Stimulated activated CD4-positive, alpha-beta T cell treated with anti-CD3 and anti-CD28 coated beads, Interleukin-15, amount 100 ng/mL, for 24 hours (primary cell): ENCODE results near the gene PAPSS2.
"Not testable (repeated sequence)": the region's sequence is repeated elsewhere in the genome, so short reads cannot be mapped to it uniquely, and the experiment has no call there.

Source experiments
- DNase-seq: peaks from one replicate; pipeline ENCODE4 v3.0.0-alpha.2; 2020

The PAPSS2 gene

DNA sequence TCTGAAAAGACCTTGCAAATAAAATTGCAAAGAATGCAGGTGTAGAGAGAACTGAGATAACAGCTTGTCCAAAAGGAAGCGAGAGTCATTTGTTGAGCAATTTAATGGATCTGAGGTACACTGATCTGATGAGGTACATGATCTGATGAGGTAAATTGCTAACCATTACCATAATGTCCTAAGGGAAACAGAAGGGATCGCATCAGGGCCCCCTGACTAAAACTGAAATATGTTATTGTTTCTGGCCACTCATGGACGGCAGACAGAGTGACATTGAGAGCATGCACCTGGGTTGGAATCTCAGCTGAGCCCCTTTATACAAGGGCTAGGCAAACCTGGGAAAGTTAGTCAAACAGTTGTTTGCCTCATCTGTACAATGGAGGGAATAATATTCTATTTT lies 15.8 kb upstream of the PAPSS2 start:
- no peak for DNase-seq

- DNase-seq: not testable (repeated sequence)
These were observed 15.2 kb upstream of the PAPSS2 start for GRCh38 chr10:87644500-87644899.

DNA sequence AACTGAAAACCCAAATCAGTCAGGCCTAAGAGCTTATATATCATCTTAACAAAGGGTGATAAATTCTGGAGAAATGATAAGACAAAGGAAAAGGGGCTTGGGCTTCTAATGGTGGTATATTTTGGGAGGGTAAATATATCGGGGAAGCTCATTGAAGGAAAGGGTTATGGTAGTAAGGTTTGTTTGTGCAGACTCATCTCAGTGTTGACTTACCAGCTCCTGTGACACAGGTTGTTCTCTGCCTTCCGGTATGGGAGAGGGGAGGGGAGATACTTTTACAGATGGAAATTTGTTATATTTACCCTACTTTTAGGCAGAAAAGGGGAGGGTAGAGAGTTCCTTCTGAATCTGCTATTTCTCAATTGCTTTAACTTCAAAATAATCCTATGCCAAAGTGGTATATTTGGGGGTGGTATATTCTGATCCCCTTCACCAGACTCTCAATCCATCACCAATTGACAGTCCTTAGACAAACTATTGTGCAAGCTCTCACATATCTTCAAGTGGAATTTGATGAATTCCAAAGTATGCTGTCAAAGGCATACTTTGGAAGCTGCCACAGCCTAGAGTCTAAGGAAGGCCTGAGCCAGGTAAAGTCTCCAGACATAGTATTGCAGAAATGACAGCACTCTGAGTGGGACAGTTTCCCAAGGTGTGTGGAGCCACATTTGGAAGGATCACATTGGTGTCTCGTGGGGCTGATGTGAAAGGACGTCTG lies 13.3 kb upstream of the PAPSS2 start:
- DNase-seq: no peak

- DNase-seq: no peak
These were observed 12.7 kb upstream of the PAPSS2 start for GRCh38 chr10:87646935-87647334.

DNA sequence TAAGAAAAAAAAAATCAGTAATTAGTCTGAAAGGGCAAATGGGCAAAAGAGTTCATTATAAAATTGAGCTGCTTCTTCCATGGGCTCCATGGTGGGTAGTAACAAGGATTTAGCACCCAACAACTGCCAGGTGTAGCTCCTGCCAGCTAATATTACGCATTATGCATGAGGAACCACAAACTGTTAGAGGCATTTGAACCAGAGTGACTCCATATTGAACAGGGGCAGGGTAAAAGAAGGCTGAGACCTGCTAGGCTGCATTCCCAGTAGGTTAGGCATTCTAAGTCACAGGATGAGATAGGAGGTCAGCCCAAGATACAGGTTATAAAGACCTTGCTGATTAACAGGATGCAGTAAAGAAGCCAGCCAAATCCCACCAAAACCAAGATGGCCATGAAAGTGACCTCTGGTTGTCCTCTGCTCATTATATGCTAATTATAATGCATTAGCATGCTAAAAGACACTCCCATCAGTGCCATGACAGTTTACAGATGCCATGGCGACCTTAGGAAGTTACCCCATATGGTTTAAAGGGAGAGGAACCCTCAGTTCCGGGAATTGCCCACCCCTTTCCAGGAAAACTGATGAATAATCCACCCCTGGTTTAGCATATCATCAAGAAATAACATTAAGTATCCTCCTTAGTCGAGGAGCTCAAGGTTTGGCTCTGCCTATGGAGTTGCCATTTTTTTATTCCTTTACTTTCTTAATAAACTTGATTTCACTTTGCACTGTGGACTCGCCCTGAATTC lies 8.7 kb upstream of the PAPSS2 start:
- DNase-seq: no peak

DNA sequence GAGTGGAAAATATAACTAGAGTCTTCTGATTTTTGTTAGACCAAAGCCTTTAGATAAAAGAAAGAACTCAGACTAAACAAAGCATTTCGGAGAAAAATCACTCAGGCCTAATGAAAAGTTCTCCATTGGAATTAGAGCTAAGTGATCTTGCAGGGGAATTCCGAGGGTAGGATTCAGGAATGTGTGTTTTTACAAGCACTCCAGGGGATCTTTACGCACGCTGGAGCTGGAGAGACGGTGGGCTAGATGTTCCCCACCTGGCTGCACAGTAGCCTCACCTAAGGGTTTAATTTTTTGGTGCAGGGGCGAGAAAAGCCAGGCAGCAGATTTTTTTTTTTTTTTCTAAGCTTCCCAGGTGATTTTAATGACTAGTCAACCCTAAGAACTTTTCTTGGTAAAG lies 7.9 kb upstream of the PAPSS2 start:
- DNase-seq: no peak

- no peak for DNase-seq
These were observed 7.4 kb upstream of the PAPSS2 start for GRCh38 chr10:87652261-87652660.

- no peak for DNase-seq
These were observed 5.5 kb upstream of the PAPSS2 start for GRCh38 chr10:87654212-87654611.

DNA sequence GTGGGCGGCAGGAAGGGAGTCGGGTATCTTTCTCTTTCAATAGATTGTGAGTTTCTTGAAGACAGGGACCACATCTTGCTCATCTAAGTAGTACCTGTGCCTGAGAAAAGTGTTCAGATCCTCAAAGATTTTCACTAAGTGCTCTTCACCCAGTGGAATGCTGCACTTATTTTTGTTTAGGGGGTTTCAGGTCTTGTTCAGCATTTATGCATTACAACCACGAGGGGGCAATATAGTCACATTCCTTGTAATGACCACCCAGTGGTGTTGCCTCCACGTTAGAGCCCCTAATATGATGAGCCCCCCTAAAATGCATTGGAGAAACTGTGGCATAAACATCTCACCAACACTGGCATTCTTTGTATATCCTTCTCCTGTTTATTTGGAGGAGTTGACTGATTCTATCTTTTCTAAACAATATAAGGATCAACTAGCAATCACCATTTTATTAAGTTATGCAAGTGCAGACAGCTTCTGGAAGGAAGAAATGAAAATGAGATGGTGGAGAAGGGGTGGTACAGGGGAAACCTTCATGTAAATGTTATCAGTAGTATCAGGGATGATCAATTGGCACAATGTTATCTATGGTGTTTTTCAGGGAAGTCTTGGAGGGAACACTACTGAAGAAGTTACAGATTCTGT lies 3.1 kb upstream of the PAPSS2 start:
- no peak for DNase-seq

DNA sequence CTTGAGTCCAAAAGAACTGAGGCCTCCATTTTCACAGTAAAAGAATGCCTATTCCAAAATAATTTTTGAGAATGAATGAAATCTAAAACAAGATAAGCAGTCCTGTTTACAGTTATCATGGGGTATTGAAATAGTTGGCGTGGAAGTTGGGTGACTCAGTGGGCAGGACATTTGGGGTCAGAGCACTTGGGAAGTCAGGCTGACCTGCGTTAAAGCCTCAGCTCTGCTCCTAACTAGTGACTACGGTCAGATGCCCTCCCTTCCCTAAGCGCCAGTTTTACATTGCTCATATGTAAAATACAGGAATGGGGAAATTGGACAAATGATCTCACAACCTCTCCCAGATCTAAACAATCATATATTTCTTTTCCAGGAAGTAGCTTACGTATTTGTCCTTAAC lies 2.3 kb upstream of the PAPSS2 start:
- DNase-seq: no peak

DNA sequence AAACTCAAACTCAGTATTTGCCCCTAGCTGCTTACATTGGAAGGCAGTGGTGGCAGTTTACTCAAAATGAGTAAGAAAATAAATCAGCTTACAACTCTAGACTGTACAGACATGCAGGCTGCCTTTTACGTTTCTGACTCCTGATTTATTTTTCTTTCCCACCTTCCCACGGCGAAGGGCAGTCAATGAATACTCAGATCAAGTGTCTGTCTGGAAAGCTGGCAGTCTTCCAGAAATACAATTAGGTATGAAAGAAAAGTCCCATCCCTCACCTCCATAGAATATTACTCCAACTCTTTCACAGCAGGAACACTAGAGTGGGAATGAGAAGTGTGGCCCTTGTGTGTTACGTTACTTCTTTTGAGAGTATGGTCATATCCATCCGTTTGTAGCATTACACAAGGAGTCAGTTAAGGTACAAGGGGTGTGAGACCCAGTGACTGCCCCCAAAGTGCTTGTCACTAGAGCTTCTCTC lies 1.3 kb upstream of the PAPSS2 start:
- no peak for DNase-seq

DNA sequence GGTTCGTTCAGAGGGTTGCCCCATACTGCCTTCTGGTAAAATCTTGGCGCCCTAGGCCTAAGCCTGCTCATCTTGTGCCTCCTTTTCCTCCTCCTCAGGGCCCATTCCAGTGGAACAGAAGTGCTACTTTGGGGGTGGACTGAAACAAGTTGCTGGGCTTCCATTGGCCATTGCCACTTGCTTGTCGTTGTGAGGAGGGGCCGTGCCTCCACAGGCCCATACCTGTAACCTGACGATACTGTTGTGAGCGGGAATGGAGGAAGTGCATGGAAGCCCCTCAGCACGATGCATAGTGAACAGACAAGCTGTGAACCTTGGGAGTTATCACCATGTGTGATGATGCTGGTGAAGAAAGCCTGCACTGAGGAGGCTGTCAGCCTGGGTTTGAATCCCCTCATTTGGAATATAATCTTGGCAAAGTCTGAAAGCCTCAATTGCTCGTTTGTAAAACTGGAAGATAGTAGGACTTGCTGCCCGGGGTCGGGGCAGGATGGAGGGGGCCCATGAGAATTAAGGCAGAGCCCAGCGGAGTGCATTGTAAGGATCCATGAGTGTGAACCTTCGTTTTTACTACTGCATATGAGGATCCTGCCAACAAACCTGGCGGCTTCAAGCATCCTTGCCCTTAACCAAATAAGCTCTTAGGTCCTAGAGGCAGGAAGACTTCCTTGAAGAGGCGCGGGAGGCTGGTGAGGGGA lies 671 bp upstream of the PAPSS2 start:
- DNase-seq: no peak

- no peak for DNase-seq
These were observed 931 bp downstream of the PAPSS2 start for GRCh38 chr10:87660484-87661133.

DNA sequence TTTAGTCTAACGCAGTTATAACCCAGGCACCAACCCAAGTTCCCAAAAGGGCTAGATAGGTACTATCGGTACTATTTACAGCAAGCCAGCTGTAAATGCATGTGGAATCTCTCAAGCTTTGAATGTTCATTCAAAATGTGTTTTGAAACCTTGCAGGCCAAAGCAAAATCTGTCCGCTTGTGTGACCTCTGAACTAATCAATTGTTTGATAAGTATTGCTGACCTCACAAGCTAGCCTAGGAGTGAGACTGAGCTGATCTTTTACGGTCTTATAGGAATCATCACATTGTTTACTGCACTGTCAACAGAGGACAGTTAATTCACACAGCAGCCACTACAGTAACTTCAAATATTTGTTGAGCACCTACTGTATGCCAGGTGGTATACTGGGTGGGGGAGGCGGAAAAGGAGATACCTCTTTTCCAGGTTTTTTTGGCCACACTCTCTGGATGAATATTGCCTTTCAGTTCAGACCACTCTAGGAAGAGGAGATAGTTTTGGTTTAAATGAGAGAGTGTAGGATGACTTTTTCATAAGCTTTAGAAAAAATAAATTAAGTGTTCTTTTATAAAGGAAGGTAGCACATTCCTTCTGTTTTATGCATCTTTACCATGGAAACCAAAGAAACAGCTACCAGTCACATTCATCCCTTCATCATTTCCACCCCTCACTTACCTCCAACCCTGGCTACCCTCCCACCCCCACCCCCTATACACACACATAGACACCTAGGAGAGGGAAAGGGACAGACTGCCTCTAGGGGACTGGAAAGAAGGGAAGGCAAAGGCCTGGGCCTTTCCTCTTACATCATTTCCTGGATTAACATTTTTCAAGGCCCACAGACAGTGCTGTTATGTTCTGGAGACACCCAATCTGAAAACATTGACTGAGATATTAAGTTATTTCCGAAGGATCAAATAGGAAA lies 2.4 kb downstream of the PAPSS2 start:
- DNase-seq: no peak

- DNase-seq: no peak
These were observed 4.6 kb downstream of the PAPSS2 start for GRCh38 chr10:87664276-87664701.

DNA sequence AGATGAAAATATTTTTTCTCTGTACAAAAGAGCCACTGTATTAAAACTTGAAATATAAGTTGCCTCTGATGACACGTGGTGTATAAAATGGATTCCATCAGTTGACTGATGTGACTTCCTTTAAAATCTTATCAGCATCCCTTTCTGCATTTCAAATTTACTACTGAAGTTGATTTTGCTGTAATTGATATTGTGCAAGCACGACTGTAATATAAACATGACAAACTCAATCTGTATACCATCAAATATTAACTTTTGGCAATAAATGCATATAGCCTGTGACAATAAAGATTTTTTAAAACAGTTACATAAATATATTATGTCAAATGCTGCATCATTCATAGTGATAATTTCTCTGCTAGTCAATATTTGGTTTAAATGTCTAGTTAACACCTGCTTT lies 7.8 kb downstream of the PAPSS2 start:
- DNase-seq: no peak

DNA sequence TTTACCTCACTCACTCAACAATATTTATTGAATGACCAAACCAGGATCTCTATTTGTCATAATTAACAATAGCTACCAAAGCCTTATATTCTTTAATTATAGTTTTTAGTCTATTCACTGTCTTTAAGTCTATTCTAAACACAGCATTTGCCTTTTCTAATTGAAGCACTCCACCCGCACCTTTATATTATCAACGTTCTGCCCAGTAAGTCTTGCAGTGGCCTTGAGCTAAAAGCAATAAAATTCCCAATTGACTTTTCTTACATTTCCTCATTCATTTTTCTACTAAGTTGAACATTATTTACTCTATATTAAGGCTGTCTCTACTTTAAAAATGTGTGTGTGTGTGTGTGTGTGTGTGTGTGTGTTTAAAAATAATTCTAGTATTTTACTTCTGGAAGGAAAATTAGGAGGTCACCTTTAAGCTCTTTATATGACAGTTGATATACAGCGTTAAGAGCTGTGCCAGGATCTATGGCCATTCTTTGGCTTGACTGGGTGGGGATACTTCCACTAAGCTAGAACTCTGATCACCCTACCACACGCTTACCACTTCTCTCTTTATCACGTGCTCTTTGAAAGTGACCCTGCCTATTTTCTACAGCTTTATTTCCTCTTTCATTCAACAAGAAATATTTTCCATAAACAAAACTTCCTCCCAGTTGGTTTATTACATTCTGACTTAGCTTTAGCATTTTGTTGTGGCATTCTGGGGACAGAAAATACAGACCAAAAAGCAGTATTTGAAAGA lies 8.8 kb downstream of the PAPSS2 start:
- DNase-seq: no peak

DNA sequence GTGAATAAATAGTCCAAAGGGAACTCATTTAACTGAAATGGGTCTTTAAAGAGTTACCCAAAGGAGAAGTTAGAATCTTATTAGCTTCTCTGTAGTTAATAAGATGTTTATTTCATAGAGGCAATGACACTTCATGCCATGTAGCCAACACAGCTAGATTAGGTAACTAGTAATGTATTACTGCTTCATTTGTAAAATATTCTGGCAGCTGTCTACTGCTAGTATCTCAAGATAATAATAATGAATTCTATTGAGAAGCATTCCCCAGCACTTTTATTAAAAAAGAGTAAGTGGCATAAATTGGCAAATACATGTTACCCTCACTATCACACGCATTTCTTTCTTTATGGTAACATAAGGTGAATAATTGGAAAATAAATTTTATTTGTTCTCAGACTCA lies 10.1 kb downstream of the PAPSS2 start:
- DNase-seq: no peak

GRCh38 chr10:87670586-87670985 lies 10.9 kb downstream of the PAPSS2 start:
- DNase-seq: no peak

DNA sequence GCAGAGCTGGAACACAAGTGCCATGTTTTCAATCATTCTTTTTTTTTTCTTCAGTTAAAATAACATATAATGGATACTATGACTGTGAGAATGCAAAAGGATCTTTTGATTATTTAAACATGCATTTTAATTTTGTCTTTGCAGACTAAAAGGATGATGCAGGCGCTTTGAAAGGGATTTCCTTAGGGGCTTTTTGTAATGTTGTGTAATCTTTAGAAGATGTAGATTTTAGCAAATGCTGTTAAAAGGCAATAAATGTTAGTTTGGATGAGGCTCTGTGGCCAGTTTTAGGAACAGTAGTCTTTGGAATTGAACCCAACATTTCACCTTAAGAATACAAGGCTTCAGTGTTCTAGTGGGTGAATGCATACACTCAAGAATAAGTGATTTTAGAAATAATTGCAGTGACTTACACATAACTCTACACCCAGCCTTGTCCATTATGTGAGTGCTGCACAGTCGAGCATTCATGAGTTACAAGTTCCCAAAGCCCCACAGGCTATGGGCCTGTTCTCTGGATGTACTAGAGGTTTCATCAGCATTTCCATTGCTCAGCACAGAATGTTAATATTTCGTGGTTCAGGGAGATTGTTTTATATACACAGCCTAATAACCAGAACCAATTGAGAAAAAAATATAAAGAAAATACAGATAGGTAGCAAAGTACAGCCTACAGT lies 11.6 kb downstream of the PAPSS2 start:
- no peak for DNase-seq
